Endodermal cell (in vitro differentiated cells): Measurements from ENCODE around the gene BYSL. TPM values are rescaled to one million over a fixed set of nuclear protein-coding genes. Genes with fewer than 3 reads are reported as not detected.

Source experiments
- DNase-seq: peaks from one replicate; pipeline ENCODE4 v3.0.0-alpha.2; 2017
- H3K27ac ChIP-seq: 2 replicates; pipeline ENCODE4 v1.5.1; 2013; ENCODE audit warnings: mild to moderate bottlenecking, low read depth, low read length, moderate library complexity
- H3K27me3 ChIP-seq: 2 replicates; pipeline ENCODE4 v1.6.1; 2013; ENCODE audit warnings: mild to moderate bottlenecking, low read length, moderate library complexity; ENCODE audit not compliant: insufficient read depth, control insufficient read depth, poor library complexity, severe bottlenecking
- H3K36me3 ChIP-seq: 2 replicates; pipeline ENCODE4 v1.7.0; 2013; ENCODE audit warnings: mild to moderate bottlenecking, low read length, moderate library complexity; ENCODE audit not compliant: control insufficient read depth, insufficient read depth
- H3K4me1 ChIP-seq: one replicate; pipeline ENCODE4 v1.7.0; 2013; ENCODE audit warnings: low read length; ENCODE audit not compliant: control insufficient read depth, insufficient read depth
- H3K4me3 ChIP-seq: 2 replicates; pipeline ENCODE4 v1.5.1; 2013; ENCODE audit warnings: mild to moderate bottlenecking, low read length, moderate library complexity
- H3K9ac ChIP-seq: 2 replicates; pipeline ENCODE4 v1.6.1; 2013; ENCODE audit warnings: mild to moderate bottlenecking, low read length, moderate library complexity; ENCODE audit not compliant: poor library complexity, severe bottlenecking; ENCODE audit errors: extremely low read depth
- H3K9me3 ChIP-seq: 2 replicates; pipeline ENCODE4 v1.6.1; 2013; ENCODE audit warnings: mild to moderate bottlenecking, low read length, moderate library complexity; ENCODE audit not compliant: control insufficient read depth
- H3K27ac Mint-ChIP-seq: 2 replicates; pipeline ENCODE4 v1.8.0; 2020; ENCODE audit warnings: mixed read lengths
- H3K27me3 Mint-ChIP-seq: 2 replicates; pipeline ENCODE4 v1.8.0; 2021; ENCODE audit warnings: mild to moderate bottlenecking, mixed read lengths; ENCODE audit not compliant: insufficient read depth
- H3K36me3 Mint-ChIP-seq: 2 replicates; pipeline ENCODE4 v1.8.0; 2020; ENCODE audit warnings: low read depth, mixed read lengths
- H3K4me1 Mint-ChIP-seq: 2 replicates; pipeline ENCODE4 v1.8.0; 2020; ENCODE audit warnings: mixed read lengths
- H3K4me3 Mint-ChIP-seq: 2 replicates; pipeline ENCODE4 v1.8.0; 2020; ENCODE audit warnings: mild to moderate bottlenecking, moderate library complexity, mixed read lengths
- H3K9me3 Mint-ChIP-seq: 2 replicates; pipeline ENCODE4 v1.8.0; 2020; ENCODE audit warnings: mild to moderate bottlenecking, mixed read lengths
- CTCF ChIP-seq: fragments of 200-600 bp; sonication (generic); conservative IDR thresholded peaks from 2 replicates; pipeline ENCODE4 v1.5.0; 2021; ENCODE audit warnings: antibody characterized with exemption, mild to moderate bottlenecking
- WGBS, 2 experiments: methylation state at CpG; one replicate each; pipeline versions ENCODE4 v1.1.5 to v1.1.7; 2013; ENCODE audit warnings: missing lambda C conversion rate in 2 of 2, mixed read lengths in 1 of 2; ENCODE audit not compliant: insufficient coverage in 1 of 2, insufficient read length in 1 of 2; 5-methylcytosine and 5-hydroxymethylcytosine counted together
- total RNA-seq, 2 donors: library from RNA; stranded (reverse); fragmentation: NEBNext Ultra II Directional in 1 of 2; extraction: Animal tissue kit (Norgen Biotek cat#: 25700) in 1 of 2; gene quantifications; 2 replicates in 1 of 2; 3 replicates in 1 of 2; pipeline ENCODE4 v1.2.1, GENCODE V29; 2021

BYSL gene
- total RNA-seq, 2 donors from 2014 or later: 29.4 to 36.3 TPM

- WGBS, 2 experiments: 100% methylated on average over 1 of the region's 1 CpG; no CpG with 5 or more reads in 1 of the 2 experiments
- H3K4me3 ChIP-seq: no peak overlapping the region
These were observed 20.4 kb upstream of the BYSL start for GRCh38 chr6:41900861-41901260.

GRCh38 chr6:41901882-41902519 lies 19.3 kb upstream of the BYSL start:
- Mint-ChIP-seq H3K4me3 (no peak overlapping the region), H3K4me1 (no peaks in the 10 kb centered on the region), H3K27ac (no peak overlapping the region), H3K9me3 (no peaks in the 10 kb centered on the region), H3K27me3 (no peaks in the 10 kb centered on the region), H3K36me3 (peaks cover 29% of the 10 kb centered on the region)
- no peak overlapping the region for H3K4me3 ChIP-seq
- no peaks in the 10 kb centered on the region for H3K9me3 ChIP-seq
- no peaks in the 10 kb centered on the region for H3K27me3 ChIP-seq
- H3K9ac ChIP-seq: no peak overlapping the region
- TF ChIP-seq CTCF: peak; percentile 67
- DNase-seq: peak; percentile 79
- H3K27ac ChIP-seq: no peak overlapping the region
- peaks cover 30% of the 10 kb centered on the region for H3K36me3 ChIP-seq
- H3K4me1 ChIP-seq: peaks cover 4% of the 10 kb centered on the region
- WGBS, 2 experiments: 89 to 92% methylated on average over 1 of the region's 1 CpG

More at GRCh38 chr6:41900861-41901260, 20.4 kb upstream of the BYSL start:
- no peak for TF ChIP-seq CTCF
- no peak for DNase-seq
- Mint-ChIP-seq H3K27me3 (no peaks in the 10 kb centered on the region), H3K4me1 (peaks cover 5% of the 10 kb centered on the region), H3K27ac (no peak overlapping the region), H3K9me3 (no peaks in the 10 kb centered on the region), H3K4me3 (no peak overlapping the region), H3K36me3 (peaks cover 29% of the 10 kb centered on the region)
- Histone ChIP-seq H3K27me3 (no peaks in the 10 kb centered on the region), H3K9ac (no peak overlapping the region), H3K9me3 (no peaks in the 10 kb centered on the region), H3K36me3 (peaks cover 29% of the 10 kb centered on the region), H3K27ac (no peak overlapping the region), H3K4me1 (no peaks in the 10 kb centered on the region)

- Histone ChIP-seq H3K9ac (no peak overlapping the region), H3K27me3 (no peaks in the 10 kb centered on the region), H3K4me3 (no peak overlapping the region), H3K4me1 (peaks cover 4% of the 10 kb centered on the region), H3K36me3 (peaks cover 61% of the 10 kb centered on the region), H3K27ac (no peak overlapping the region), H3K9me3 (no peaks in the 10 kb centered on the region)
- Mint-ChIP-seq H3K36me3 (peaks cover 45% of the 10 kb centered on the region), H3K27ac (no peak overlapping the region), H3K4me3 (no peak overlapping the region), H3K27me3 (no peaks in the 10 kb centered on the region), H3K9me3 (no peaks in the 10 kb centered on the region), H3K4me1 (no peaks in the 10 kb centered on the region)
- WGBS, 2 experiments: no CpG with 5 or more reads among the region's 1 CpG
- DNase-seq: no peak
- no peak for TF ChIP-seq CTCF
These were observed 11.6 kb upstream of the BYSL start for GRCh38 chr6:41909727-41910126.
